Karpas-422 (cell line): ENCODE measurements around the gene ST8SIA1. TPM values are rescaled to one million over a fixed set of nuclear protein-coding genes. Genes with fewer than 3 reads are reported as not detected.

Experiments
- DNase-seq: peaks from one replicate; pipeline ENCODE4 v3.0.0-alpha.2; 2015
- H2AFZ ChIP-seq: fragments of 200-600 bp; sonication (generic); 2 replicates; pipeline ENCODE4 v1.6.1; 2014; ENCODE audit warnings: antibody characterized with exemption, low read length, mixed read lengths
- H3K27ac ChIP-seq: fragments of 200-600 bp; sonication (generic); 2 replicates; pipeline ENCODE4 v1.5.1; 2014; ENCODE audit warnings: mild to moderate bottlenecking, low read length, moderate library complexity
- H3K27me3 ChIP-seq: fragments of 200-600 bp; sonication (generic); 2 replicates; pipeline ENCODE4 v1.6.1; 2014; ENCODE audit warnings: low read length, mixed read lengths
- H3K36me3 ChIP-seq: fragments of 200-600 bp; sonication (generic); 2 replicates; pipeline ENCODE4 v1.6.1; 2014; ENCODE audit warnings: low read length, mixed read lengths; ENCODE audit not compliant: insufficient read depth
- H3K4me1 ChIP-seq: fragments of 200-600 bp; sonication (generic); 2 replicates; pipeline ENCODE4 v1.6.1; 2014; ENCODE audit warnings: mild to moderate bottlenecking, low read length, mixed read lengths
- H3K4me2 ChIP-seq: fragments of 200-600 bp; sonication (generic); 2 replicates; pipeline ENCODE4 v1.6.1; 2014; ENCODE audit warnings: low read length, low read depth, mild to moderate bottlenecking; ENCODE audit not compliant: poor library complexity, severe bottlenecking
- H3K4me3 ChIP-seq: fragments of 200-600 bp; sonication (generic); 2 replicates; pipeline ENCODE4 v1.5.1; 2014; ENCODE audit warnings: mild to moderate bottlenecking, antibody characterized with exemption, low read length, mixed read lengths
- H3K79me2 ChIP-seq: fragments of 200-600 bp; sonication (generic); 2 replicates; pipeline ENCODE4 v1.6.1; 2014; ENCODE audit warnings: mild to moderate bottlenecking, low read length, mixed read lengths
- H3K9ac ChIP-seq: fragments of 200-600 bp; sonication (generic); 2 replicates; pipeline ENCODE4 v1.6.0; 2014; ENCODE audit warnings: low read length
- H3K9me2 ChIP-seq: fragments of 200-600 bp; sonication (generic), shearing (Covaris generic); replicated peaks from 2 replicates; pipeline ENCODE4 v1.6.0; 2014; ENCODE audit warnings: mild to moderate bottlenecking, low read length, moderate library complexity; ENCODE audit not compliant: insufficient read depth
- H3K9me3 ChIP-seq: fragments of 300-700, 200-600 bp; sonication (generic); 2 replicates; pipeline ENCODE4 v1.6.1; 2014; ENCODE audit warnings: low read length, mixed read lengths
- H4K20me1 ChIP-seq: fragments of 200-600 bp; sonication (generic); 2 replicates; pipeline ENCODE4 v1.6.1; 2014; ENCODE audit warnings: mild to moderate bottlenecking, antibody characterized with exemption, low read length, low read depth; ENCODE audit not compliant: insufficient read depth
- total RNA-seq: library from RNA; depleted of rRNA; stranded (reverse); fragments of >200 nt; shearing (Covaris generic); gene quantifications from 2 replicates; pipeline ENCODE4 v1.2.3, GENCODE V29; 2014; ENCODE audit warnings: low replicate concordance

ST8SIA1 gene
- total RNA-seq, 1 experiment from 2014 or later: 4.6 TPM

DNA sequence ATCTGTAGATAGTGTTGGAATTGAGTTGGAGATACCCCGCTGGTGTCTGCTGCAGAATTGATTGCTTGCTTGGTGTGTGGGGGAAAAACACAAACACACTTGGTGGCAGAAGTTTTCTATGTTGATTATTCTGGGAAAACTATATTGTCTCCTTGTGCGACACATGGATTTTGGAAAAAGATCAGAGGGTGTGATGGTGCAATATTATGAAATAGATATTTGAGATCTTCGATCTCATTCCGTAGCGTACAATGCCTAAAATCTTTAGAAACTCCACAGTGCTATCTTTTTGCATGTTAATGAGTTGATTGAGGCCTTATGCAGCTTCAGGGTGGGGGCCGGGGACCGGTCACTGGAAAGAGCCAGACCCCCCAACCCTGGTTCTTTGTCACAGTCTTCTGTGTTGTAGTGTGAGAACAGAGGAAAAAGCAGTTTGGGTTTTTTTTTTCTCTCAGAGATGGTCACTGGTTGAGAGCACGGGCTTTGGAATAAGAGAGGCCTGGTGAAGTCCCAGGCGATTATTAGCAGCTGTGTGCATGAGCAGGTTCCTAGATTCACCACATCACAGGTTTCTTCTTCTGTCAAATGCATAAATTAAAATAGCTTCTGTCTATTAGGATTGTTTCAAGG lies 88.2 kb downstream of the ST8SIA1 start:
- no peaks in the 10 kb centered on the region for H3K79me2 ChIP-seq
- no peaks in the 10 kb centered on the region for H3K9me3 ChIP-seq
- no peaks in the 10 kb centered on the region for H3K4me1 ChIP-seq
- H3K9ac ChIP-seq: no peak overlapping the region
- H3K4me3 ChIP-seq: no peak overlapping the region
- H3K27me3 ChIP-seq: no peaks in the 10 kb centered on the region
- H4K20me1 ChIP-seq: no peaks in the 10 kb centered on the region
- H3K27ac ChIP-seq: no peak overlapping the region
- DNase-seq: no peak
- no peaks in the 10 kb centered on the region for H3K36me3 ChIP-seq
- H2AFZ ChIP-seq: no peak overlapping the region
- no peaks in the 10 kb centered on the region for H3K9me2 ChIP-seq
- no peak overlapping the region for H3K4me2 ChIP-seq

DNA sequence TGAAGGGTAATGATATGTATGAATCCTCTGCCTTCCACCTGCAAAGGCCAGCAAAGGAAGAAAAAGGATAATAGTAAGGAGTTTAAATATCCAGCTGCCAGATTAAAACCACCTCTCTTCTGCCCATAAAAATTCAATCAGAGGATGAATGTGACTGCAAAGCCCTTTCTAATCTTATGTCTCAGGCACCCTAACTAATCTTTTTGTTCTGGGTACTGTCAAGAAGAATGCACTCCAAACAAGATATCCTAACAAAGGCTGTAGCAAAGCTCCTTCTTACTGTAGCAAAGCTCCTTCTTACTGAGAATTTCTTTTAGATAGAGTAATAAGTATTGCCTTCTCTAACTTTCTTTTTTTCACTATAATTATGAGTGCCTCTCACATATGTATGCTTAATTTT lies 91.8 kb downstream of the ST8SIA1 start:
- H3K9me3 ChIP-seq: no peaks in the 10 kb centered on the region
- H3K79me2 ChIP-seq: no peaks in the 10 kb centered on the region
- no peaks in the 10 kb centered on the region for H3K9me2 ChIP-seq
- no peak overlapping the region for H3K4me2 ChIP-seq
- H3K27me3 ChIP-seq: no peaks in the 10 kb centered on the region
- H2AFZ ChIP-seq: no peak overlapping the region
- H3K9ac ChIP-seq: no peak overlapping the region
- H3K36me3 ChIP-seq: no peaks in the 10 kb centered on the region
- H3K4me1 ChIP-seq: no peaks in the 10 kb centered on the region
- no peak overlapping the region for H3K27ac ChIP-seq
- no peak overlapping the region for H3K4me3 ChIP-seq
- DNase-seq: no peak
- no peaks in the 10 kb centered on the region for H4K20me1 ChIP-seq

DNA sequence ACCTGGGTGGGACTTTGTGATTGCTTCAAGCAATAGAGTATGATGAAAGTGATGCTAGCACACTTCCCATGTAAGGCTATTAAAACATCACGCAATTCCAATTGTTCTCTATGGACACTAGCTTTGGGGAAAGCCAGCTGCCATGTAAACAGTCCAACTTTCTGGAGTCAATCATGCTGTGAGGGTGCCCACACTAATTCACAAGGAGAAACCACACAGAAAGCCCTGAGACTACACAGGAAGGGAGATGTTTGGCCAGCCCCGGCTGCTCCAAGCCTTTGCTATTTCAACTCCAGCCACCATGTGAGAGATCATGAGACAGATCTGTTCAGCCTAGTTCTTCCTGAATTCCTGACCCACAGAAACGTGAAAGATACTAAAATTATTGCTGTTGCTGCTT lies 96.3 kb downstream of the ST8SIA1 start:
- Histone ChIP-seq H3K4me3 (no peak overlapping the region), H4K20me1 (no peaks in the 10 kb centered on the region), H3K4me2 (no peak overlapping the region), H3K27ac (no peak overlapping the region), H3K27me3 (no peaks in the 10 kb centered on the region), H3K79me2 (no peaks in the 10 kb centered on the region), H3K9me3 (no peaks in the 10 kb centered on the region), H2AFZ (no peak overlapping the region), H3K4me1 (no peaks in the 10 kb centered on the region), H3K36me3 (no peaks in the 10 kb centered on the region), H3K9me2 (no peaks in the 10 kb centered on the region), H3K9ac (no peak overlapping the region)
- no peak for DNase-seq

DNA sequence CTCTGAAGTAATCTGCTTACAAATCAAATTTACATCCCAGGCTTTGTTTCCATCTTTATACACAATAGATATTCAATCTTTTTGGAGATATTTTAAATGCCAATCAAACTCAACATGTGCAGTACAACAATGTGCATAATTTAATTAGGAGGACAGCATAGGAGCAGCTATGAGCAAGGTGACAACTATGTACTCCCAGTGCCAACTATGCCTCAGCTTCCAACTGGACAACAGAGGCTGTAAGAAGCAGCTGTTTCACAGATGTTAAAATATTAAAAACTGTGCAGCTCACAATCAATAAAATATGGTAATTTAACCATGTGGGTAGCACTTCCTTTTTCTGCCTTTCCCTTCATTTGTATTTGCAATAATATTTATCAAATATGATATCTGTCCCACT lies 99.9 kb downstream of the ST8SIA1 start:
- Histone ChIP-seq H3K4me3 (no peak overlapping the region), H3K4me2 (no peak overlapping the region), H3K36me3 (no peaks in the 10 kb centered on the region), H3K4me1 (no peaks in the 10 kb centered on the region), H3K79me2 (no peaks in the 10 kb centered on the region), H3K27ac (no peak overlapping the region), H3K9ac (no peak overlapping the region), H3K9me2 (no peaks in the 10 kb centered on the region), H2AFZ (no peak overlapping the region), H4K20me1 (no peaks in the 10 kb centered on the region), H3K9me3 (no peaks in the 10 kb centered on the region), H3K27me3 (no peaks in the 10 kb centered on the region)
- DNase-seq: no peak

DNA sequence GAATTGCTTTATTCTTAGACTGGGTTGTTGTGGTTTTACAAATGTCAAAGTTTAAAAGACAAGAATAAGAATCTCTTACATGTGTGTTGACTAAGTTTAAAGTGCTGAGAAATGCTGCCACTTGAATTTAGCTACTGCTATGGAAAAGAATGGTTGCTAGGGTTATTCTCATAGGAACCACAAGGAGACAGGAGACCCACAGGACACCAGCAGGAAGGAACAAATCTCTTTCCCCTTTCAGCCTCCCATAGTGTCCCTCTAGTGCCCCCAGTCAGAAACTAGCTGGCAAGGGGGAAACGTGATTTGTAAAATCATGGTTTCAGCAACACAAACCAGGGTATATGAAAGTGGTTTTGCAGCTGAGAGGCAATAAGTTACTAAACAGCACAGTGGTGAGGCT lies 102.7 kb downstream of the ST8SIA1 start:
- DNase-seq: no peak
- H3K27me3 ChIP-seq: no peaks in the 10 kb centered on the region
- no peaks in the 10 kb centered on the region for H3K9me2 ChIP-seq
- H3K4me1 ChIP-seq: no peaks in the 10 kb centered on the region
- no peak overlapping the region for H3K27ac ChIP-seq
- no peaks in the 10 kb centered on the region for H4K20me1 ChIP-seq
- no peak overlapping the region for H3K4me3 ChIP-seq
- H3K9me3 ChIP-seq: no peaks in the 10 kb centered on the region
- H2AFZ ChIP-seq: no peak overlapping the region
- no peak overlapping the region for H3K9ac ChIP-seq
- H3K79me2 ChIP-seq: no peaks in the 10 kb centered on the region
- no peaks in the 10 kb centered on the region for H3K36me3 ChIP-seq
- H3K4me2 ChIP-seq: no peak overlapping the region

DNA sequence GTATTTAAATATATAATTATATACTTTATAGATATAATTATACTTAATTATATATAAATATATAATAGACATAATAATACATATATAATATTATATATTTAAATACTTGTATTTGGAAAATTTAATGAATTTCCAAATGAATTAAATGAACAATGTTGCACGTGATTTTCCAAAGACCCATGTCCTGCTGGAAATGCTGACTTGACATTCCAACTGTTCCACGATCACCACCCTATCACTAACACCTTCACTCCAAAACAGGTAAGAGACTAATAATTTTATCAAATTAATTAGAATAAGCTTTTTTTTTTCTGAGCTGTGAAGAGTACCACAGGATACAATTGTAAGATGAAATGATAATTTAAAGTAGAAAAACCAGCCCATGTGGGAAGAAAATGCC lies 103.4 kb downstream of the ST8SIA1 start:
- Histone ChIP-seq H3K36me3 (no peaks in the 10 kb centered on the region), H4K20me1 (no peaks in the 10 kb centered on the region), H3K4me1 (no peaks in the 10 kb centered on the region), H3K9me2 (no peaks in the 10 kb centered on the region), H3K9ac (no peak overlapping the region), H2AFZ (no peak overlapping the region), H3K4me3 (no peak overlapping the region), H3K4me2 (no peak overlapping the region), H3K27me3 (no peaks in the 10 kb centered on the region), H3K79me2 (no peaks in the 10 kb centered on the region), H3K9me3 (no peaks in the 10 kb centered on the region), H3K27ac (no peak overlapping the region)
- no peak for DNase-seq

DNA sequence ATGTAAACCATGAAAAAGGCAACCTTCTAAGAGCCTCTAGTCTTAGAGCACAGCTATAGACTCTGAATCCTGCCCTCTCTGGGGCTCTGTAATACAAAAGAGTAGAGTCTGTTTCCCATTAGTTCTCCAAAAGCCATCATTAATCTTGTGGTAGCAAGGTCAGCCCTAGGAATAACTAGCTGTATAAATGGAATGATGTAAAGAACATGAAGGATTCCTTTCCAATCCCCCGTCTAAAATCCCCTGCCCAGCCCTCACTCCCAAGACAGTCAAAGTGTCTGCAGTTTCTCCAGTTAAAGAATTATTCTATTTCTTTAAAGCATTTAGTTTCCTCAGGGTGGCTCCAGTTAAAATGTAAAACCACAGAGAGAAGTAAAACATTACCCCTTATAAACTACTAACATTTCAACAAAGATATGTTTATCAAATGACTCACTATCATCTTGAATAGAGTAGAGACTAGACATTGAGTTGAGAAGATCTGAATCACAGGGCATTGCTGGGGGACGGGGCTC lies 104.2 kb downstream of the ST8SIA1 start:
- Histone ChIP-seq H3K4me1 (no peaks in the 10 kb centered on the region), H4K20me1 (no peaks in the 10 kb centered on the region), H3K79me2 (no peaks in the 10 kb centered on the region), H3K27me3 (no peaks in the 10 kb centered on the region), H3K9me2 (no peaks in the 10 kb centered on the region), H3K4me2 (no peak overlapping the region), H3K9ac (no peak overlapping the region), H3K27ac (no peak overlapping the region), H3K4me3 (no peak overlapping the region), H3K9me3 (no peaks in the 10 kb centered on the region), H3K36me3 (no peaks in the 10 kb centered on the region), H2AFZ (no peak overlapping the region)
- no peak for DNase-seq

DNA sequence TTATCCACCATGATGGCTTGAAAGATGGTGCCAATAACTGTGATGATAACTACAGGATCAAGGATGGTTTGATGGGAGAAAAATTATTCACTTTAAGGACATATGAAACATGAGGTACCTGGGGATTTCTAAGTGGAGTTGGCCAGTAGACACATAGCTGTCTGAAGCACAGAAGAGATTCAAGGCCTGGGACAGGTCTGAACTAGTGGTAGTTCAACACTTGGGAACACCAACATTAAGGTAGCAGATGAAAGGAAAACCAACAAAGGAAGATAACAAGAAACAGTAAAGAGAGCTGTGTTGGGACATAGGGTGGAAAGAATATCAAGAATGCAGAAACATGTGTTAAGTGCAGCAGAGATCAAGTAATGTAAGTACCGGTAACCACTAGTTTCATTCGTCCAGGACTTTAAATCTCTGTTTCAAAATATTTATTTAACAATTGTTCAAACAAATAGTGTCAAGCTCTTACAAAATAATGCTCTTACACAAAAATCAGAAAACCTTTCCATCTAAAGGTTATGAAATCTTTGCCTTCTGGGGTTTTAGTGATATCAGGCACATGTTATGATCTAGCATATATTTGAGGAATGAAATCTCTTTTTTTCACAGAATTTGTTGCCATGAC lies 104.7 kb downstream of the ST8SIA1 start:
- no peaks in the 10 kb centered on the region for H3K79me2 ChIP-seq
- H3K9me3 ChIP-seq: no peaks in the 10 kb centered on the region
- DNase-seq: no peak
- no peaks in the 10 kb centered on the region for H4K20me1 ChIP-seq
- no peaks in the 10 kb centered on the region for H3K4me1 ChIP-seq
- H3K4me3 ChIP-seq: no peak overlapping the region
- H3K36me3 ChIP-seq: no peaks in the 10 kb centered on the region
- H3K4me2 ChIP-seq: no peak overlapping the region
- H2AFZ ChIP-seq: no peak overlapping the region
- H3K9me2 ChIP-seq: no peaks in the 10 kb centered on the region
- no peak overlapping the region for H3K9ac ChIP-seq
- no peaks in the 10 kb centered on the region for H3K27me3 ChIP-seq
- H3K27ac ChIP-seq: no peak overlapping the region
